ENCODE data around the gene SLX1B. TPM values are rescaled to one million over a fixed set of nuclear protein-coding genes. Genes with fewer than 3 reads are reported as not detected.
A peak's percentile ranks its signal among the peaks of the same experiment; 100 is the strongest.
"Not testable (repeated sequence)": the region's sequence is repeated elsewhere in the genome, so short reads cannot be mapped to it uniquely, and the experiment has no call there.

SLX1B gene
- total RNA-seq (10 to 100 TPM; 29.7 to 31.9 TPM), total RNA-seq (0 to 0.23 reads per million in 2 donors)

DNA sequence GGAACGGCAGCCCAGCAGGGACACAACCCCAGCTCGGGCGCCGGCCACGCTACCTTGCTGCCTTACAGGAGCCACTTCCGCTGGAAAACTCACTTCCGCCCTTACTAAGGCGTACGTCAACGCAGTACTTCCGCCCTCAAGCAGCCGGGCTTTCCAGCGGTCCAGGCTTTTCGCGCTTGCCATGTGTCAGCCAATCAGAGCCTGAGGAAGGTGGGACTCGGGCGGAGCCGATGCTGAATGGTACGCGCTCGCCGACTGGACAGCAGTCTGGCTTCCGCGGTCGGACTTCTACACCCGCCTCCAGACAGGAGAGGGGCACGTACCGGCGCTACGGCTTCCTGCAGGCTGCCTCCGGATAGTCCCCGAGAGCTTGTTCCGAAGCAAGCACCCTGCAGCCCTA is at the start of gene SLX1B, which contains the start of gene BOLA2:
Gene SLX1B (plus strand): TSS at position 265 of the 400 bp plus-strand sequence.
Gene BOLA2 (minus strand): TSS at position 83 of the 400 bp plus-strand sequence. CDS start 98 bp downstream, outside the sequence.
- not testable (repeated sequence) for H3K4me1 Mint-ChIP-seq; H3K27ac Mint-ChIP-seq; H3K4me3 Mint-ChIP-seq; H3K9me3 ChIP-seq (ENCODE audit: control insufficient read depth, low read length, poor library complexity, severe bottlenecking); DNase-seq; H3K27me3 Mint-ChIP-seq; H3K36me3 Mint-ChIP-seq (ENCODE audit: low read depth)
- ATAC-seq, result peak; percentile 89

GRCh38 chr16:29405249-29405648 is 49.1 kb upstream of the SLX1B start:
- not testable (repeated sequence) for DNase-seq; H3K27ac Mint-ChIP-seq; H3K4me3 Mint-ChIP-seq; H3K4me1 Mint-ChIP-seq; H3K36me3 Mint-ChIP-seq (ENCODE audit: low read depth); ATAC-seq; H3K9me3 ChIP-seq (ENCODE audit: control insufficient read depth, low read length, poor library complexity, severe bottlenecking); H3K27me3 Mint-ChIP-seq

DNA sequence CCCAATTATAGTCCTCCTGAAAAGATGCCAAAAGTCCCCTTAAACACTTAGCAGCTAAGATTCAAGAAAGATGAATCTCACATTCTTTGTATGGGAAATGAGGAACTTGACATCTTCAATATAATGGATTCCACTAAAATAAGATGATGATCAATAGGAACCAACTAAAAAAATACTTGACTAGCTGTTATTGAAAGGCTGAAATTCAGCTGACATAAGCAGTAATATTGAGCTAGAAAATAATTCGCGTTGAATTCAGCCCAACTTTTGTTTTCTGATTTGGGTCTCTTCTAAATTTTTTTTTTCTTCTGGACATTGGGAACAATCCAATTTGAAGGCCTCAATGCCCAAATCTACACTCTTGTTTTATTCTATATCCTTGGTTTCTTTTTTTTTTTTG is 30.7 kb upstream of the SLX1B start:
- not testable (repeated sequence) for H3K36me3 Mint-ChIP-seq (ENCODE audit: low read depth); ATAC-seq; H3K4me1 Mint-ChIP-seq; H3K27ac Mint-ChIP-seq; H3K27me3 Mint-ChIP-seq; H3K4me3 Mint-ChIP-seq; DNase-seq; H3K9me3 ChIP-seq (ENCODE audit: control insufficient read depth, low read length, poor library complexity, severe bottlenecking)

DNA sequence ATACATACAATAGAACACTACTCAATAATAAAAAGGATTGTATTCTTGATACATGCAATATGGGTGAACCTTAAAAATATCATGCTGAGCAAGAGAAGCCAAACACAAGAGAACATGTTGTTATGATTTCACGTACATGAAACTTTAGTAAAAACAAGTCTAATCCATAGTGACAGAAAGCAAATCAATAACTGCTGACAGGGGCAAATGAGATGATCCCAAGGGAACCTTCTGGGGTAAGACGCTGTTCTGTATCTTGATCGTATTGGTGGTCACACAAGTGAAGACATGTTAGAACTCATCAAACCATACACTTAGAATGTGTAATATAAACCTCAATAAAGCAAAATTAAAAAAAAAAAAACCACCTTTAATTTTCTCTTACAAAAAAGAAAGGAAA is 28.9 kb upstream of the SLX1B start:
- not testable (repeated sequence) for ATAC-seq; H3K9me3 ChIP-seq (ENCODE audit: control insufficient read depth, low read length, poor library complexity, severe bottlenecking); H3K27ac Mint-ChIP-seq; H3K27me3 Mint-ChIP-seq; H3K36me3 Mint-ChIP-seq (ENCODE audit: low read depth); DNase-seq; H3K4me3 Mint-ChIP-seq; H3K4me1 Mint-ChIP-seq

GRCh38 chr16:29453754-29454153 is 579 bp upstream of the SLX1B start:
- H3K4me3 Mint-ChIP-seq; H3K27me3 Mint-ChIP-seq; H3K27ac Mint-ChIP-seq; H3K36me3 Mint-ChIP-seq (ENCODE audit: low read depth); H3K4me1 Mint-ChIP-seq; DNase-seq; H3K9me3 ChIP-seq (ENCODE audit: control insufficient read depth, low read length, poor library complexity, severe bottlenecking): not testable (repeated sequence)
- peak; percentile 32 for ATAC-seq

- H3K9me3 ChIP-seq (ENCODE audit: control insufficient read depth, low read length, poor library complexity, severe bottlenecking); H3K36me3 Mint-ChIP-seq (ENCODE audit: low read depth); DNase-seq; H3K27me3 Mint-ChIP-seq; H3K4me3 Mint-ChIP-seq; H3K4me1 Mint-ChIP-seq; H3K27ac Mint-ChIP-seq: not testable (repeated sequence)
- ATAC-seq, result peak; percentile 75
Measured at GRCh38 chr16:29454828-29455227, 495 bp downstream of the SLX1B start.

DNA sequence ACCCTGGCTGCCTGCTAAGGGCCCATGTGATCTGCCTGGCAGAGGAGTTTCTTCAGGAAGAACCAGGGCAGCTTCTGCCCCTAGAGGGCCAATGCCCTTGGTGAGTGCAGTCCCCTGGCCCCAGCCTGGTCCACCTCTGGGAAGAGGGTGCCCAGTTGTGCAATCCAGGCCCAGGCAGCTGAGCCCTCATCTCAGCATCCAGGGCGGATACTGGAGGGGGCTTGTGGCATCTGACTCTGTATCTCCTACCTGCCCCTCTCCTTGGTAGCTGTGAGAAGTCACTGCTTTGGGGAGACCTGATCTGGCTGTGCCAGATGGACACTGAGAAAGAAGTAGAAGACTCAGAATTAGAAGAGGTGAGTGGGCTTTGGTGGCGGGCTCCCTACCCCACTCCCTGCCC is 3.3 kb downstream of the SLX1B start:
- H3K4me1 Mint-ChIP-seq; ATAC-seq; DNase-seq; H3K36me3 Mint-ChIP-seq (ENCODE audit: low read depth); H3K4me3 Mint-ChIP-seq; H3K9me3 ChIP-seq (ENCODE audit: control insufficient read depth, low read length, poor library complexity, severe bottlenecking); H3K27me3 Mint-ChIP-seq; H3K27ac Mint-ChIP-seq: not testable (repeated sequence)

DNA sequence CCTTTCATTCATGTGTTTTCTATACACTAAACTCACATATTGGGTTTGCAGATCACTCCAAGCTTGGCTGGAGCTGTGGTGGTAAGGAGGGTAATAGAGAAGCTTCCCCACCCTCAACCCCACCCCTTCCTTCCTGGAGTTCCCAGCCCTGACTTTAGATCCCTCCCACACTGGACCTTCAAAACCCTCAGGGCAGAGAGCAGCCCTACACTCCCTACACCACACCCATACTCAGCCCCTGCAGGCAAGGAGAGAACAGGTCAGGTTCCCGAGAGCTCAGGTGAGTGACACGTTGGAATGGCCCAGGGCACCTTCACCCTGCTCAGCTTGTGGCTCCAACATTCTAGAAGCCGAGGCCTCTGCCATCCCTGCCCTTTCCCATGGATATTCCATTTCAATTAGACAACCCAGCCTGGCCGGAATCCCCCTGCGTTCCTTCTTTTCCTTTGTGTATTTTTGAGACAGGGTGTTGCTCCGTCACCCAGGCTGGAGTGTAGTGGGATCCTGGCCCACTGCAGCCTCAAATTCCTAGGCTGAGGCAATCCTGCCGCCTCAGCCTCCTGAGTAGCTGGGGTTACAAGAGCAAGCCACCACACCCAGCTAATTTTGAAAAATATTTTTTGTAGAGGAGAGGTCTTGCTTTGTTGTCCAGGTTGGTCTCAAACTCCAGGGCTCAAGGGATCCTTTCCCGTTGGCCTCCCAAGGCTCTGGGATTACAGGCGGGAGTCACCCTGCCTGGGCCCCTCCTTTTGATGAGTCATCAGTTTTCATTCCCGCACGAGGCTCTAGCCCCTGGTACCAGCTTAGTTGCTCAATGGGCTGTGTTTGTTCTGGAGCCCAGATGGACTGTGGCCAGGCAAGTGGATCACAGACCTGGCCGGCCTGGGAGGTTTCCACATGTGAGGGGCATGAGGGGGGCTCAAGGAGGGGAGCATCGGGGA is 5.6 kb downstream of the SLX1B start, which contains the start of gene SULT1A4:
Gene SULT1A4 (plus strand): TSS at position 208 of the 941 bp plus-strand sequence. CDS start 1,473 bp downstream, outside the sequence.
- H3K4me3 Mint-ChIP-seq; H3K27ac Mint-ChIP-seq; H3K9me3 ChIP-seq (ENCODE audit: control insufficient read depth, low read length, poor library complexity, severe bottlenecking); DNase-seq; H3K4me1 Mint-ChIP-seq; H3K36me3 Mint-ChIP-seq (ENCODE audit: low read depth); H3K27me3 Mint-ChIP-seq: not testable (repeated sequence)
- peak; percentile 9 for ATAC-seq

- peak; percentile 5 for ATAC-seq
- not testable (repeated sequence) for H3K4me3 Mint-ChIP-seq; H3K36me3 Mint-ChIP-seq (ENCODE audit: low read depth); H3K27ac Mint-ChIP-seq; DNase-seq; H3K4me1 Mint-ChIP-seq; H3K9me3 ChIP-seq (ENCODE audit: control insufficient read depth, low read length, poor library complexity, severe bottlenecking); H3K27me3 Mint-ChIP-seq
Measured at GRCh38 chr16:29460647-29461030, 6.3 kb downstream of the SLX1B start.

DNA sequence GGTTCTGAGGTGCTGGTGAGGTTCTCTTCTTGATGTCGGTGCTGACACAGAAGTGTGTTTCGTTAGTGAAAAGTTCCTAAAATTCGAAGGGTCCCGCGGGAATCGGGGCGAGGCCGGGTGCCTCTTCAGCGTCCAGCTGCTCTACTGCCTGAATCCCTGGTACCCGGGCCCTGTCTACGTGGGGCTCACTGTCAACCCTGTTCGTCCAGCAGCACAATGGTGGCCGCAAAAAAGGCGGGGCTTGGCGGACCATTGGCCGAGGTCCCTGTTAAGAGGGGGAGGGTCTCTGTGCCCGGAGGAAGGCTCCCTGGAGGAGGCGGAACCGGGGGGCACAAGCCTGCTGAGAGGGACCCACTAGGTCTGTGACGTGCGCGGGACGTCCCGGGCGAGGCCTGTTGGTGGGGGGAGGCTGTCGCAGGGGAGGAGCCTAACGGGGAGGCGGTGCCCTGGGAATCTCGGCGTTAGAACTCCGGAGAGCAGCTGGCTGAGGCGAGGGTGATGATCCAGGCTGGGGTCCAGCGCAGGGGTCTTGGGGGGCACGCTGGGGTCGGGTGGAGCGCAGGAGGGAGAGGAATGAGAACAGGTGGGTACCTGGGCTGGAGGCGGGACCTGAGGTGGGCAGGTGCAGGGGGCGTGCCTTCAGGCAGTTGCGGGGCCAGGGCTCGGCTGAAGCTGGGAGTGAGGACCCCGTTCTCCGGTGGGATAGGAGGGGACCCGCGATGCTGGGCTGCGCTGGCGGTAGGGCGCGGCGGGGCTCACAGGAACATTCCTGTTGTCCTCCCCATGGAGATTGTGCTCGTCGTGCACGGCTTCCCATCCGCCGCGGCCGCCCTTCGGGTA is 11.9 kb downstream of the SLX1B start:
- DNase-seq; H3K9me3 ChIP-seq (ENCODE audit: control insufficient read depth, low read length, poor library complexity, severe bottlenecking); H3K36me3 Mint-ChIP-seq (ENCODE audit: low read depth); H3K4me3 Mint-ChIP-seq; H3K27me3 Mint-ChIP-seq; H3K27ac Mint-ChIP-seq; H3K4me1 Mint-ChIP-seq: not testable (repeated sequence)
- peak; percentile 69 for ATAC-seq

- H3K9me3 ChIP-seq (ENCODE audit: control insufficient read depth, low read length, poor library complexity, severe bottlenecking), result not testable (repeated sequence)
Measured at GRCh38 chr16:29466904-29467303, 12.6 kb downstream of the SLX1B start.

DNA sequence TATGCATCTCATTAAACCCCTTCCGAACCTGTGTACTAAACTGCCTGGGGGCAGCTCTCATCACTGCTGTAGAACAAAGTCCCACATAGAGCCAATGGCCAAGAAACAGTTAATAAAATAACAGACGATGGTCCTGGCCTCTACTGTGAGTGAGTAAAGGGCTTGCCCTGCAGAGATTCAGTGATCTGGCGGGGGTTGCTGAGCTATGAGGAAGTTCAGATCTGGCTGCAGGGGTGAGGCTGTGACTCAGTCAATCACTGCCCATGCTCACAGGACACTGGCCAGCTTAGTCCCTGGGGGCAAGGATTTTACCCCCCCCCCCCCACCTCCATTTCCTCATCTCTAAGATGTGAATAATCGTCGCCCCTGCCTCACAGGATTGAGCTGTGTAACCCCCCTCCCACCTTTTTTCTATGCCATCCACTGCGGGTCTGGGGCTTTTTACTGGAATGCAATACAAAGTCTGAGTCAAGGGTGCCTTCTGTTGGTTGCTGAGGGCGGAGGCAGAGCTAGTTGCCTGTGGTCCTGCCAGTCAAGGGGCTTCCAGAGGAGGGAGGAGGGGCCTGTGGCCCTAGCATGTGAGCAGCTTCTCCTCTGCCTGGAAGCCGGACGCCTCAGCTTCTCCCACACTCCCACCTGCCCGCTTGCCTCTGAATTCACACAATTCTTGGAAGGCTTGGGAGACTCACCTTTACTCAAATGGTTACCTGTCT is 13.5 kb downstream of the SLX1B start:
- not testable (repeated sequence) for H3K27ac Mint-ChIP-seq; H3K27me3 Mint-ChIP-seq; DNase-seq; ATAC-seq; H3K36me3 Mint-ChIP-seq (ENCODE audit: low read depth); H3K4me1 Mint-ChIP-seq; H3K9me3 ChIP-seq (ENCODE audit: control insufficient read depth, low read length, poor library complexity, severe bottlenecking); H3K4me3 Mint-ChIP-seq

More at GRCh38 chr16:29466904-29467303, 12.6 kb downstream of the SLX1B start:
- H3K27me3 Mint-ChIP-seq; DNase-seq; H3K4me3 Mint-ChIP-seq; H3K36me3 Mint-ChIP-seq (ENCODE audit: low read depth); H3K4me1 Mint-ChIP-seq; H3K27ac Mint-ChIP-seq: not testable (repeated sequence)
- peak; percentile 47 for ATAC-seq

DNA sequence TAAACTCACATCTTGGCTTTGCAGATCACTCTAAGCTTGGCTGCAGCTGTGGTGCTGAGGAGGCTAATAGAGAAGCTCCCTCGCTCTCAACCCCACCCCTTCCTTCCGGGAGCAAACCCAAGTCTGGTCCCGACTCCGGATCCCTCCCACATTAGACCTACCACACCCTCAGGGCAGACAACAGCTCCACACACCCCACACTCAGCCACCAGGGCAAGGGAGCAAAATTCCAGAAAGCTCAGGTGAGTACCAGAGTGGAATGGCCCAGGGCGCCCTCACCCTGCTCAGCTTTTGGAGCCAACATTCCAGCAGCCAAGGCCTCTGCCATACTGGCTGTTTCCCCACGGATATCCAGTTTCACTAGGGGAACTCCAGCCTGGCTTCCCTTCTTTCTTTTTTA is 15.3 kb downstream of the SLX1B start:
- H3K27me3 Mint-ChIP-seq; H3K4me1 Mint-ChIP-seq; H3K36me3 Mint-ChIP-seq (ENCODE audit: low read depth); H3K9me3 ChIP-seq (ENCODE audit: control insufficient read depth, low read length, poor library complexity, severe bottlenecking); H3K27ac Mint-ChIP-seq: not testable (repeated sequence)
- DNase-seq, result peak in 2 of 3 donors; percentile 20 to 36
- peak; percentile 79 for ATAC-seq
- H3K4me3 Mint-ChIP-seq, result peak overlapping the region; percentile 80
